Heart left ventricle (tissue), 16 donors: ENCODE measurements around the gene WRAP73. TPM values are rescaled to one million over a fixed set of nuclear protein-coding genes. Genes with fewer than 3 reads are reported as not detected.
"Not testable (repeated sequence)": the region's sequence is repeated elsewhere in the genome, so short reads cannot be mapped to it uniquely, and the experiment has no call there.

Source experiments
- ATAC-seq, 4 donors: fragments of 200-7000 bp; cut with Tn5 transposase; one replicate each; pipeline ENCODE4 v1.9.1; 2020 to 2022; ENCODE audit warnings: moderate library complexity in 4 of 4, mild to moderate bottlenecking in 3 of 4, moderate number of reproducible peaks in 1 of 4
- DNase-seq, 5 donors: peaks; one replicate each; pipeline ENCODE4 v3.0.0-alpha.2; 2020
- H3K27ac ChIP-seq, 12 donors: fragments of 200-600 bp; sonication (generic) in 4 of 12; one replicate each; pipeline versions ENCODE4 v1.5.0 to v1.8.0; 2016 to 2022; ENCODE audit warnings: mild to moderate bottlenecking in 2 of 12
- H3K27me3 ChIP-seq, 9 donors: fragments of 200-600 bp; sonication (generic) in 2 of 9; one replicate each; pipeline versions ENCODE4 v1.5.1 to v1.8.0; 2016 to 2022; ENCODE audit warnings: mild to moderate bottlenecking in 3 of 9
- H3K36me3 ChIP-seq, 9 donors: fragments of 200-600 bp; sonication (generic) in 2 of 9; one replicate each; pipeline versions ENCODE4 v1.5.0 to v1.8.0; 2018 to 2022; ENCODE audit warnings: mild to moderate bottlenecking in 2 of 9
- H3K4me1 ChIP-seq, 12 donors: fragments of 200-600 bp; sonication (generic) in 4 of 12; one replicate each; pipeline versions ENCODE4 v1.5.0 to v1.8.0; 2016 to 2022; ENCODE audit warnings: mild to moderate bottlenecking in 3 of 12
- H3K4me3 ChIP-seq, 12 donors: fragments of 200-600 bp; sonication (generic) in 4 of 12; one replicate each; pipeline versions ENCODE4 v1.5.0 to v1.8.0; 2017 to 2022; ENCODE audit warnings: mild to moderate bottlenecking in 9 of 12, moderate library complexity in 4 of 12
- H3K9me3 ChIP-seq, 12 donors: fragments of 200-600 bp; sonication (generic) in 4 of 12; one replicate each; pipeline versions ENCODE4 v1.5.0 to v1.8.0; 2016 to 2022; ENCODE audit warnings: mild to moderate bottlenecking in 1 of 12
- CTCF ChIP-seq, 12 donors: fragments of 200-600 bp; sonication (generic) in 4 of 12; IDR thresholded peaks; one replicate each; pipeline versions ENCODE4 v1.5.0 to v1.8.0; 2018 to 2022; ENCODE audit warnings: antibody characterized with exemption in 12 of 12, mild to moderate bottlenecking in 5 of 12
- POLR2A ChIP-seq, 2 donors: fragments of 450-650 bp; IDR thresholded peaks; one replicate each; pipeline ENCODE4 v1.6.1; 2017; ENCODE audit warnings: antibody characterized with exemption in 2 of 2, mild to moderate bottlenecking in 2 of 2, moderate library complexity in 2 of 2
- WGBS, 4 donors: extraction: QIAGEN DNeasy Blood & Tissue Kit in 2 of 4; methylation state at CpG; one replicate each; pipeline versions ENCODE4 v1.1.5 to v1.1.7; 2013 to 2018; 5-methylcytosine and 5-hydroxymethylcytosine counted together
- intact Hi-C, 10 donors: fragments of 100-400 bp; cut with DNase I; formaldehyde crosslinking; loops; one replicate each; pipeline versions ENCODE4 v1.11.1 to v1.14.2; 2022
- polyA plus RNA-seq, 2 donors: library from polyadenylated mRNA; stranded (reverse); fragments of 200-250 nt; gene quantifications; one replicate each; pipeline ENCODE4 v1.2.3, GENCODE V29; 2013
- total RNA-seq, 9 donors: library from RNA; depleted of rRNA in 2 of 9; stranded (reverse); fragments of >200 nt in 2 of 9; fragmentation: NEBNext Ultra II Directional in 3 of 9; extraction: Animal tissue kit (Norgen Biotek cat#: 25700) in 3 of 9; gene quantifications; one replicate each; pipeline versions ENCODE4 v1.1.0 to v1.2.4, GENCODE V29; 2016 to 2023
- donor health status: ischemic (EF 13 %, LVEDD 7.1; RV severe dilation, severe dysfunction).
- donor health status: healthy with polysubstance abuse.
- donor health status: DM: no; HTN: yes; CAD: no.
- donor health status: DM: no; HTN: no; CAD: no.
- donor health status: ischemic (EF 25% LVEDD 6.9; RV normal size, moderate dysfunction).
- donor health status: ischemic (EF 25% LVEDD 5.7; RV mildly dilated, moderate dysfunction).
- donor health status: healthy.
- donor health status: DM: yes; HTN: yes; CAD: no.
- donor health status: ischemic (EF 35%, LVEDD 5.7; RV mildly dilated, moderate dysfunction).
- donor health status: nonischemic (EF 11% LVEDD 7.7; RV severe dilation, severe dysfunction).
- donor health status: DM: yes; HTN: yes; CAD: no.
- donor health status: PGD.
- donor health status: ischemic (EF 29% LVEDD 5.4; RV normal size, mild dysfunction).
- donor health status: nonischemic (EF 23%, LVEDD 6.1; RV moderate dilation, normal function).

WRAP73 gene
- total and polyA plus RNA-seq, 11 donors, result 8.5 to 21.6 (median 11.3) TPM

DNA sequence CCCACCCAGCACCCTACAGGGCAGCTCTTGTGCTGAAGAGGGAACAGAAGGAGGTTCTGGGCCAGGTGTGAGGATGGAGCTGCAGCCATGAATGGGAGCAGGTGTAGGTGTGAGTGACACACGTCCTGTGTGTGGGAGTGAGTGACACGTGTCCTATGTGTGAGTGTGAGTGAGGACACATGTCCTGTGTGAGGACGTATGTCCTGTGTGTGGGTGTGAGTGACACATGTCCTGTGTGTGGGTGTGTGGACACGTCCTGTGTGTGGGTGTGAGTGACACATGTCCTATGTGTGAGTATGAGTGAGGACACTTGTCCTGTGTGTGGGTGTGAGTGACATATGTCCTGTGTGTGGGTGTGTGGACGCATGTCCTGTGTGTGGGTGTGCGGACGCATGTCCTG lies 65.0 kb downstream of the WRAP73 start:
- DNase-seq (no peak), ATAC-seq (no peak)
- TF ChIP-seq POLR2A (IDR thresholded peaks at IDR 0.05) (no peak), CTCF (IDR thresholded peaks at IDR 0.05) (no peak)
- H3K4me1 ChIP-seq, result no peaks in the 10 kb centered on the region
- no peaks in the 10 kb centered on the region for H3K9me3 ChIP-seq
- peaks cover 0 to 2% (median 0%) of the 10 kb centered on the region in 9 donors for H3K27me3 ChIP-seq
- intact Hi-C loops, result no loop called here
- H3K27ac ChIP-seq, result no peak overlapping the region
- no peak overlapping the region for H3K4me3 ChIP-seq
- H3K36me3 ChIP-seq, result no peaks in the 10 kb centered on the region
- WGBS, 4 donors, result 80 to 92% (median 86%) methylated on average over 7 of the region's 7 CpGs

DNA sequence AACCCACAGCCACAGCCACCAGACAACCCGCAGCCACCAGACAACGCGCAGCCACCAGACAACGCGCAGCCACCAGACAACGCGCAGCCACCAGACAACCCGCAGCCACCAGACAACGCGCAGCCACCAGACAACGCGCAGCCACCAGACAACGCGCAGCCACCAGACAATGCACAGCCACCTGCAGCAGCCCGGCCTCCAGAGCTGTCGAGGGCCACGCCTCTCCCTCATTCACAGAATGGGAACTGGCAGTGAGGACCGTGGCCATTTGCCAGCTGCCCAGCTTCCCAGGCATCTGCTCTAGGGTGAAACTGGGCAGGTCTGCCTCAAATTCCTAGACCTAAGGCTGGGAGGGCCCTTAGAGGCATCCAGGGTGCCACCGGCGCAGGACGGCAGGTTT lies 66.2 kb downstream of the WRAP73 start:
- H3K27ac ChIP-seq, H3K9me3 ChIP-seq, H3K36me3 ChIP-seq, DNase-seq, intact Hi-C loops, H3K4me3 ChIP-seq, H3K4me1 ChIP-seq, H3K27me3 ChIP-seq: not testable (repeated sequence)
- ATAC-seq, result peak in 1 of 4 donors; percentile 27
- WGBS, 4 donors, result 78 to 93% (median 84%) methylated on average over 14 to 21 of the region's 21 CpGs

DNA sequence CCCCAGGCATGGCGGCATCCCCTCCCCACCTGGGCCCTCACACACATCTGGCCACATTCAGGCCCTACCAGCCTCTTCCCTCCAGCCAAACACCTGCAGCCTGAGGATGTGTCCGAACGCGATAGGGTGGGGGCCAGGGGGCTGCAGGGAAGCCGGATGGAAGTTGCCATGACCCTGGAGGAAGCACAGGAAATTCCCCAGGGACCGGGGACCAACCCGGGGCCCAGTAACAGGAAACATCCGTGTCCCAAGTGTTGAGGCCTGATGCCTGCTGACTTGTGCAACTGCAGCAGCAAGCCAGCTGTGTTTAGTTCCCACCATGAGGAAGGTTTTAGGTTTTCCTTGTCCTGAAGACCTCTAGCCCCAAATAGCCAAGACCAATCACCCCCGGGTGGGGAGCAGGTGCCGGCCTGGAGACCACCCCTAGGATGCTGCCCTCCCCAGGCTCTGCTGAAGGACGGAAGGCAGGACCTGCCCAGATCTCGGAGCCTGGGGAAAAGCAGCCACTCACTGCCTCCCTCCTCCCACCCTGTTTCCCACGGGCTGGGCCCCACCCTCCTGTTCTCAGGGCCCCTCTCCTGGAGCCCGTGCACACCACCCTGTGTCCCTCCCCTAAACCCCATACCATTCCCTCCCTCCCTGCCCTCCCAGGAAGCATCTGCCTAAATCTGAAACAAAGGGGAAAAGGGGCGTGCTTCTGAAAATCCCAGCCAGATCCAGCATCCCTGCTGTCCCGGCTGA lies 68.4 kb downstream of the WRAP73 start:
- DNase-seq (no peak), ATAC-seq (no peak)
- Histone ChIP-seq H3K36me3 (no peaks in the 10 kb centered on the region), H3K4me1 (no peaks in the 10 kb centered on the region), H3K4me3 (no peak overlapping the region), H3K9me3 (no peaks in the 10 kb centered on the region), H3K27me3 (peaks cover 0 to 2% (median 0%) of the 10 kb centered on the region in 9 donors), H3K27ac (no peak overlapping the region)
- 39 to 52% (median 45%) methylated on average over 8 to 16 of the region's 16 CpGs for WGBS, 4 donors
- intact Hi-C loops, result no loop called here
- TF ChIP-seq POLR2A (IDR thresholded peaks at IDR 0.05), result no peak
- no peak for TF ChIP-seq CTCF (IDR thresholded peaks at IDR 0.05)

Other genes starting within 250 kb of the WRAP73 start
- 1 to 10 TPM in 2 of 9 donors, under 1 TPM in 7; 0.31 to 1.4 (median 0.51) TPM for gene ARHGEF16, start 195.4 kb downstream of the WRAP73 start, total RNA-seq
- under 1 TPM; 0.43 to 0.76 TPM for gene ARHGEF16, start 195.4 kb downstream of the WRAP73 start, polyA plus RNA-seq
- gene MEGF6, start 38.6 kb downstream of the WRAP73 start, total RNA-seq, result 10 to 100 TPM in 2 of 9 donors, 1 to 10 TPM in 7; 1.9 to 16.2 (median 5.9) TPM
- gene MEGF6, start 38.6 kb downstream of the WRAP73 start, polyA plus RNA-seq, result 1 to 10 TPM; 2.0 to 4.3 TPM
- gene TPRG1L, start 25.1 kb downstream of the WRAP73 start, total RNA-seq, result 10 to 100 TPM; 32.0 to 58.0 (median 48.8) TPM
- gene TPRG1L, start 25.1 kb downstream of the WRAP73 start, polyA plus RNA-seq, result 10 to 100 TPM; 24.2 to 48.8 TPM
- gene TP73, start 2.4 kb upstream of the WRAP73 start, total RNA-seq, result under 1 TPM in 3 of 9 donors, not detected in 6; 0.15 to 0.53 (median 0.19) TPM
- under 1 TPM; 0.01 to 0.11 TPM for gene TP73, start 2.4 kb upstream of the WRAP73 start, polyA plus RNA-seq
- not detected for gene CCDC27, start 102.3 kb upstream of the WRAP73 start, total RNA-seq
- not detected for gene CCDC27, start 102.3 kb upstream of the WRAP73 start, polyA plus RNA-seq
- 10 to 100 TPM in 6 of 9 donors, 1 to 10 TPM in 3; 9.4 to 20.8 (median 11.7) TPM for gene SMIM1, start 122.6 kb upstream of the WRAP73 start, total RNA-seq
- 10 to 100 TPM in 1 of 2 donors, 1 to 10 TPM in 1; 3.8 to 51.2 TPM for gene SMIM1, start 122.6 kb upstream of the WRAP73 start, polyA plus RNA-seq
- 10 to 100 TPM; 51.3 to 85.7 (median 68.8) TPM for gene LRRC47, start 146.4 kb upstream of the WRAP73 start, total RNA-seq
- 10 to 100 TPM; 18.4 to 39.2 TPM for gene LRRC47, start 146.4 kb upstream of the WRAP73 start, polyA plus RNA-seq
- gene CEP104, start 207.1 kb upstream of the WRAP73 start, total RNA-seq, result 10 to 100 TPM; 22.2 to 46.1 (median 33.4) TPM
- gene CEP104, start 207.1 kb upstream of the WRAP73 start, polyA plus RNA-seq, result 10 to 100 TPM in 1 of 2 donors, 1 to 10 TPM in 1; 5.5 to 12.8 TPM
- gene DFFB, start 207.4 kb upstream of the WRAP73 start, total RNA-seq, result 1 to 10 TPM; 1.3 to 5.8 (median 2.6) TPM
- 1 to 10 TPM; 2.0 to 3.3 TPM for gene DFFB, start 207.4 kb upstream of the WRAP73 start, polyA plus RNA-seq